ENCODE results near the gene ARL6IP4.

GRCh38 chr12:122965851-122966742, 14.4 kb upstream of the ARL6IP4 start, which contains the start of gene ABCB9:
- TF ChIP-seq CTCF (IDR thresholded peaks at IDR 0.05) = no peak
- no peak for TF ChIP-seq POLR2A (IDR thresholded peaks at IDR 0.05)

Data from lower leg skin (tissue), 3 donors.